Lower leg skin (tissue), 3 donors: ENCODE measurements around the gene SPATA33.

ENCODE experiments used
- CTCF ChIP-seq, 3 donors: fragments of 450-650 bp; IDR thresholded peaks; one replicate each; pipeline ENCODE4 v1.5.1; 2016; ENCODE audit warnings: antibody characterized with exemption in 3 of 3, mild to moderate bottlenecking in 3 of 3, moderate library complexity in 2 of 3
- POLR2A ChIP-seq, 2 donors: fragments of 450-650 bp; IDR thresholded peaks; one replicate each; pipeline ENCODE4 v1.6.1; 2016 to 2017; ENCODE audit warnings: antibody characterized with exemption in 2 of 2, mild to moderate bottlenecking in 1 of 2, moderate library complexity in 1 of 2

GRCh38 chr16:89657442-89658220 lies at the start of gene SPATA33, which contains the start of gene CHMP1A:
- TF ChIP-seq CTCF (IDR thresholded peaks at IDR 0.05) (no peak), POLR2A (IDR thresholded peaks at IDR 0.05) (no peak)
